Naive thymus-derived CD8-positive, alpha-beta T cell (primary cell): Measurements from ENCODE around the gene TRMT112. TPM values are rescaled to one million over a fixed set of nuclear protein-coding genes. Genes with fewer than 3 reads are reported as not detected.
A peak's percentile ranks its signal among the peaks of the same experiment; 100 is the strongest.

Experiments used
- ATAC-seq, 2 donors: fragments of 150-1000 bp; cut with Tn5 transposase in 1 of 2; sonication (Bioruptor Pico), chemical (Tn5 transposase) in 1 of 2; 1 replicate in 1 of 2; 2 replicates in 1 of 2; pipeline ENCODE4 v1.10.0; 2021; ENCODE audit warnings: mild to moderate bottlenecking in 2 of 2, moderate library complexity in 2 of 2
- POLR2A ChIA-PET: fragments of 350-600 bp; sonication (Branson Sonifier 250); formaldehyde crosslinking; loops from one replicate; lab custom pipeline; 2021; ENCODE audit warnings: antibody characterized with exemption; lab: Charles Lee
- DNase-seq, 10 donors: peaks; one replicate each; pipeline versions ENCODE4 v3.0.0 to v3.0.0-alpha.2; 2020 to 2022
- H3K27ac Mint-ChIP-seq, 10 donors: one replicate each; pipeline ENCODE4 v1.8.0; 2020 to 2022; ENCODE audit warnings: mild to moderate bottlenecking in 10 of 10, mixed read lengths in 10 of 10, moderate library complexity in 4 of 10, inconsistent platforms in 1 of 10
- H3K27me3 Mint-ChIP-seq, 5 donors: one replicate each; pipeline ENCODE4 v1.8.0; 2021 to 2022; ENCODE audit warnings: mixed read lengths in 5 of 5
- H3K36me3 Mint-ChIP-seq, 3 donors: one replicate each; pipeline ENCODE4 v1.8.0; 2020 to 2022; ENCODE audit warnings: mixed read lengths in 3 of 3, mild to moderate bottlenecking in 2 of 3, inconsistent platforms in 1 of 3
- H3K4me1 Mint-ChIP-seq, 4 donors: one replicate each; pipeline ENCODE4 v1.8.0; 2021 to 2022; ENCODE audit warnings: mixed read lengths in 4 of 4
- H3K4me3 Mint-ChIP-seq, 10 donors: one replicate each; pipeline ENCODE4 v1.8.0; 2020 to 2022; ENCODE audit warnings: mild to moderate bottlenecking in 10 of 10, mixed read lengths in 10 of 10, moderate library complexity in 6 of 10, inconsistent platforms in 1 of 10
- H3K9me3 Mint-ChIP-seq, 9 donors: one replicate each; pipeline ENCODE4 v1.8.0; 2020 to 2022; ENCODE audit warnings: mixed read lengths in 9 of 9, mild to moderate bottlenecking in 3 of 9, inconsistent platforms in 1 of 9, moderate library complexity in 1 of 9
- polyA plus RNA-seq, 3 donors: library from polyadenylated mRNA; unstranded; fragments of 300-500 nt; fragmentation: Illumina TruSeq; gene quantifications; one replicate each; pipeline ENCODE4 v1.2.3, GENCODE V29; 2021
- total RNA-seq, 8 experiments: library from RNA in 2 of 8; stranded (reverse) in 2 of 8; gene quantifications; one replicate each; pipeline ENCODE4 v1.2.3 and lab custom pipeline; 2021 to 2026

Gene TRMT112
- total RNA-seq: 100 to 1,000 TPM; 159 to 162 TPM
- polyA plus RNA-seq: 100 to 1,000 TPM; 509 to 524 (median 515) TPM
- total RNA-seq (lab: John Stamatoyannopoulos, UW): 27.6 to 159 (median 69.7) reads per million in 6 experiments

- Mint-ChIP-seq H3K9me3 (no peaks in the 10 kb centered on the region), H3K36me3 (peaks cover 0 to 38% (median 3%) of the 10 kb centered on the region in 3 donors), H3K27ac (peak within 1 kb of the TSS; percentile 97 to 100 (median 99)), H3K27me3 (no peaks in the 10 kb centered on the region), H3K4me1 (peaks cover 29 to 52% (median 46%) of the 10 kb centered on the region in 4 donors), H3K4me3 (peak within 1 kb of the TSS; percentile 90 to 97 (median 94))
- ATAC-seq (peak; percentile 80 to 82), DNase-seq (peak; percentile 78 to 99 (median 98))
- POLR2A ChIA-PET: interaction anchor here (0.6 to 3.8 kb wide), 41 partner anchors 12 to 1671 kb away, joined by 3 to 73 read pairs (median 5); partner anchors contain the start of genes BAD, CCDC88B, CFL1 and DNAJC4
These were observed at the start of gene TRMT112 for GRCh38 chr11:64317325-64317960. TSS of gene TRMT112 (minus strand) at chr11:64317559. CDS start at chr11:64317526, 33 bp downstream.

DNA sequence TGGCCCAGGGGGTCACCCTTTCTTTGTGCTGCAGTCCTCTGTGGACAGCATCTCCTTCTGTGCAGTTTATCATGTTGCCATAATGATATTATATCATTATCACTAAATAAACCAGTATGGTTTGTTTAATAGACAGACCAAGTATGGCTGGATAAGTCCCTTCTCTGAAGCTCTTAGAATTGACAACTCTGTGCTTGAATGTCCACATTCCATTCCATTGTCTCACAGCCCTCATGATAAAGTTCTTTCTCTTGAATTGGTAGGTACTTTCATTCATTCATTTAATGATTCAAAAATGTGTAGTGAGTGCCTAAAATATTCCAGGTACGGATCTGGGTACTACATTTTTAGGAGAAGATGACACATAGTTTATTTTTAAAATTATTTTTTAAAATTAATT lies 49.4 kb upstream of the TRMT112 start:
- ATAC-seq (no peak), DNase-seq (no peak)
- Mint-ChIP-seq H3K4me1 (no peaks in the 10 kb centered on the region), H3K27me3 (no peaks in the 10 kb centered on the region), H3K9me3 (no peaks in the 10 kb centered on the region), H3K27ac (peak overlapping the region in 1 of 10 donors; percentile 27), H3K4me3 (no peak overlapping the region), H3K36me3 (peaks cover 0 to 71% (median 17%) of the 10 kb centered on the region in 3 donors)
- POLR2A ChIA-PET: interaction anchor here (0.7 kb wide), 1 partner anchor 365 kb away, joined by 3 read pairs; no protein-coding TSS in a partner anchor

DNA sequence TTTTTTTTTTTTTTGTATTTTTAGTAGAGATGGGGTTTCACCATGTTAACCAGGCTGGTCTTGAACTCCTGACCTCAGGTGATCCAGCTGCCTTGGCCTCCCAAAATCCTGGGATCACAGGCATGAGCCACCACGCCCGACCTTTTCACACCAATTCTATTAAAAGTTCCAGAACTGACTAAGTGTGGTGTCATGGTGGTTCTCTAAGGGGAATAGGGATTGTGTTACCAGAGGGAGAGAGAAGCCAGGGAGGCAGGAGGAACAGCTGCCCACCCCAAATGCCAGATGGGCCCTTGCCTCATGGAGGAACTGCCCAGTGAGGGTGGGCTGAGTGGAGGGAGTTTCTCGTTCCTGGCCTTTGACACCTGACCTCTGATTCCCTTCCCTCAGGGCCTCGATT lies 47.6 kb upstream of the TRMT112 start:
- H3K27me3 Mint-ChIP-seq: no peaks in the 10 kb centered on the region
- no peak overlapping the region for H3K27ac Mint-ChIP-seq
- H3K4me1 Mint-ChIP-seq: peaks cover 5 to 14% (median 8%) of the 10 kb centered on the region in 4 donors
- no peak for ATAC-seq
- POLR2A ChIA-PET: interaction anchor here (0.6 to 0.7 kb wide), 2 partner anchors 377 to 565 kb away, joined by 3 to 7 read pairs; no protein-coding TSS in a partner anchor
- peak in 1 of 10 donors; percentile 27 for DNase-seq
- no peak overlapping the region for H3K4me3 Mint-ChIP-seq
- peaks cover 0 to 66% (median 17%) of the 10 kb centered on the region in 3 donors for H3K36me3 Mint-ChIP-seq
- H3K9me3 Mint-ChIP-seq: no peaks in the 10 kb centered on the region

DNA sequence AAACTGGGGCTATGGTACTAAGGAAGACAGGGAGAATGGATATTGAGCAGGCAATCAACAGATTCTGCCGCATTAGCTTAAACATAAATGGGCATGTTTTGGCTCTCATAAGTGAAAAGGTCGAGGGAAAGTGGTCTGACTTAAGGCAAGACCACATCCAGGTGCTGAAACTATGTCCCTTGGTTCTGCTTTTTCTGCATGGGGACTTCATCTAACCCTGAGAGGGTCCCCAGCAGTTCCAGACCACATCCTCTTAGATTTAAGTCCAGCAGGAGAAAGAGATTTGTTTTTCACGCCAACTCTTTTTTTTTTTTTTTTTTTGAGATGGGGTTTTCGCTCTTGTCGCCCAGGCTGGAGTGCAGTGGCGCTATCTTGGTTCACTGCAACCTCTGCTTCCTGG lies 47.1 kb upstream of the TRMT112 start:
- no peak for ATAC-seq
- POLR2A ChIA-PET: interaction anchor here (0.6 to 0.7 kb wide), 3 partner anchors 21 to 565 kb away, joined by 3 to 7 read pairs (median 4); no protein-coding TSS in a partner anchor

DNA sequence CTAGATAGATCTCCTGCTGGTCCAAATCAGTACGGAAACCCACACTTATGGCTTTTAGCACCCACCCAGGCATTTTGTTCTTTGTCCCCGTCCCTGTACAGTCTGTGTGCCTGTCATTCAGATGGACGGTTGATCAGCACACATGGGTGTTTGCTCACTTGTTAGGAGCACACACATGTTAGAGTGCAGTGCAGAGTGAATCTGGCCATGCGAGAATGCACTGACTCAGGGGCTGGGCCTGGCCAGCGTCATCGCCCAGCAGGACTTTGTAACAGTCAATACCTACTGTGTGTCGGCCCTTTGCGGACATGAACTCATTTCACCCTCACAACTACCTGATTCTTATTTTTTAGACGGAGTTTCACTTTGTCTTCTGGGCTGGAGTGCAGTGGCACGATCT lies 45.0 kb upstream of the TRMT112 start:
- peak in 1 of 10 donors; percentile 30 for DNase-seq
- H3K4me1 Mint-ChIP-seq: peaks cover 11 to 31% (median 22%) of the 10 kb centered on the region in 4 donors
- ATAC-seq: no peak
- H3K4me3 Mint-ChIP-seq: peak overlapping the region in 2 of 10 donors; percentile 14 to 46
- H3K9me3 Mint-ChIP-seq: no peaks in the 10 kb centered on the region
- peaks cover 0 to 53% (median 11%) of the 10 kb centered on the region in 3 donors for H3K36me3 Mint-ChIP-seq
- no peaks in the 10 kb centered on the region for H3K27me3 Mint-ChIP-seq
- POLR2A ChIA-PET: no interaction called here
- H3K27ac Mint-ChIP-seq: no peak overlapping the region

More for the DNA sequence above, 47.1 kb upstream of the TRMT112 start:
- Mint-ChIP-seq H3K4me1 (peaks cover 9 to 19% (median 13%) of the 10 kb centered on the region in 4 donors), H3K27ac (peak overlapping the region in 1 of 10 donors; percentile 45), H3K36me3 (peaks cover 0 to 62% (median 15%) of the 10 kb centered on the region in 3 donors), H3K4me3 (no peak overlapping the region), H3K9me3 (no peaks in the 10 kb centered on the region), H3K27me3 (no peaks in the 10 kb centered on the region)
- DNase-seq: no peak

- POLR2A ChIA-PET: interaction anchor here (4.5 kb wide), 1 partner anchor 44 kb away, joined by 25 read pairs; the partner anchor contains the start of genes PRDX5 and TRMT112
- H3K4me3 Mint-ChIP-seq: peak overlapping the region in 3 of 10 donors; percentile 10 to 26 (median 24)
These were observed 44.3 kb upstream of the TRMT112 start for GRCh38 chr11:64361659-64362058.

GRCh38 chr11:64360448-64360921 lies 43.1 kb upstream of the TRMT112 start:
- ATAC-seq (peak; percentile 9 to 38), DNase-seq (no peak)
- H3K4me3 Mint-ChIP-seq: peak overlapping the region; percentile 86 to 95 (median 92)
- POLR2A ChIA-PET: interaction anchor here (1.0 to 4.7 kb wide), 4 partner anchors 9 to 43 kb away, joined by 3 to 27 read pairs (median 14); partner anchors contain the start of genes CCDC88B, PRDX5 and TRMT112
- H3K27me3 Mint-ChIP-seq: no peaks in the 10 kb centered on the region
- peaks cover 11 to 35% (median 27%) of the 10 kb centered on the region in 4 donors for H3K4me1 Mint-ChIP-seq
- H3K36me3 Mint-ChIP-seq: peaks cover 0 to 38% (median 4%) of the 10 kb centered on the region in 3 donors
- no peaks in the 10 kb centered on the region for H3K9me3 Mint-ChIP-seq
- H3K27ac Mint-ChIP-seq: peak overlapping the region in 5 of 10 donors; percentile 24 to 89 (median 59)

More at GRCh38 chr11:64361659-64362058, 44.3 kb upstream of the TRMT112 start:
- Mint-ChIP-seq H3K36me3 (peaks cover 0 to 50% (median 8%) of the 10 kb centered on the region in 3 donors), H3K27me3 (no peaks in the 10 kb centered on the region), H3K27ac (no peak overlapping the region), H3K9me3 (no peaks in the 10 kb centered on the region), H3K4me1 (peaks cover 11 to 32% (median 24%) of the 10 kb centered on the region in 4 donors)
- no peak for ATAC-seq
- DNase-seq: peak in 1 of 10 donors; percentile 38

- DNase-seq: peak in 3 of 10 donors; percentile 39 to 41 (median 41)
- Mint-ChIP-seq H3K9me3 (no peaks in the 10 kb centered on the region), H3K27ac (peak overlapping the region; percentile 12 to 89 (median 80)), H3K4me1 (peaks cover 11 to 39% (median 31%) of the 10 kb centered on the region in 4 donors), H3K36me3 (peaks cover 0 to 32% (median 4%) of the 10 kb centered on the region in 3 donors), H3K27me3 (no peaks in the 10 kb centered on the region), H3K4me3 (peak overlapping the region; percentile 86 to 95 (median 92))
- POLR2A ChIA-PET: interaction anchor here (1.0 to 4.7 kb wide), 5 partner anchors 9 to 55 kb away, joined by 3 to 27 read pairs (median 4); partner anchors contain the start of genes CCDC88B, ESRRA, PRDX5 and TRMT112
- peak; percentile 51 to 73 for ATAC-seq
These were observed 42.5 kb upstream of the TRMT112 start for GRCh38 chr11:64359712-64360445.

DNA sequence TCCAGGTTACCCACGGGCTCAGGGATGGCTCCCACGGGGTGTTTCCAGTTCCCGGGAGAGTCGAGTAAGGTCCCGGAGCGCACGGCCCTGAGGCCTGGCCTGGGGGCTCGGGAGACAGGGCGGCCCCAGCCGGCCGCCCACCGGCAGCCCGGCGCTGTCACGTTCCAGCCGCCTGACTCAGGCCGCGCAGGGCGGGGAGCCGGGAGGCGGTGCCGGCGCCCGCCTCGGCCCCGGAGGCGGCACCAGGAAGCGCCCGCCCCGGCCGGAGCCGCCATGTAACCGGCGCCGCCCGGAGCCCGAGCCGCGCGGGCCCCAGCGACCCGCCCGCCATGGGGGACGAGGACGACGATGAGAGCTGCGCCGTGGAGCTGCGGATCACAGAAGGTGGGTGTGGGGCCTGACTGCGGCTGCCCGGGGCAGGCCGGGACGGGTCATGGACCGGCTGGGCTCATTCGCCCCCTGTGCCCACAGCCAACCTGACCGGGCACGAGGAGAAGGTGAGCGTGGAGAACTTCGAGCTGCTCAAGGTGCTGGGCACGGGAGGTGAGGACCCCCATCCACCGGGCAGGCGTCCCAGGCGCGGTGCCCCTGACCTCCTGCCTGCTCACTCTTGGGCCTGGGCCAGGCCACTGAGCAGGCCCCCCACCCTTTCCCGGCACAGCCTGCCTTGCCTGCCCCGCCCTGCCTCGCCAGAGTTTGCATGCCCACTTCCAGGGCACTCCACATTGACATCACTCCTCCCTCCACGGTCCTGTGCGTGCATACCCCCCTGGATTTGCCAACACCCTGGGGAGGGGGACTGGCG lies 41.8 kb upstream of the TRMT112 start, which contains the start of gene RPS6KA4:
RPS6KA4 (plus strand) TSS at position 256 of the 805 bp plus-strand sequence; CDS start at position 330, 74 bp downstream.
- DNase-seq (peak in 5 of 10 donors; percentile 35 to 42 (median 38)), ATAC-seq (peak; percentile 68 to 83)
- H3K4me3 Mint-ChIP-seq: peak within 1 kb of the TSS; percentile 86 to 95 (median 92)
- H3K36me3 Mint-ChIP-seq: peaks cover 0 to 26% (median under 1%) of the 10 kb centered on the region in 3 donors
- POLR2A ChIA-PET: interaction anchor here (1.2 to 4.7 kb wide), 3 partner anchors 18 to 54 kb away, joined by 4 to 27 read pairs (median 25); partner anchors contain the start of genes CCDC88B, ESRRA, PRDX5 and TRMT112
- H3K4me1 Mint-ChIP-seq: peaks cover 11 to 39% (median 32%) of the 10 kb centered on the region in 4 donors
- H3K9me3 Mint-ChIP-seq: no peaks in the 10 kb centered on the region
- peak within 1 kb of the TSS; percentile 41 to 89 (median 80) for H3K27ac Mint-ChIP-seq
- no peaks in the 10 kb centered on the region for H3K27me3 Mint-ChIP-seq

GRCh38 chr11:64358536-64358906 lies 41.2 kb upstream of the TRMT112 start:
- POLR2A ChIA-PET: interaction anchor here (4.5 to 4.7 kb wide), 2 partner anchors 17 to 41 kb away, joined by 25 to 27 read pairs; partner anchors contain the start of genes CCDC88B, PRDX5 and TRMT112
- H3K4me3 Mint-ChIP-seq: peak overlapping the region in 9 of 10 donors; percentile 22 to 92 (median 45)
- peaks cover 11 to 39% (median 32%) of the 10 kb centered on the region in 4 donors for H3K4me1 Mint-ChIP-seq
- H3K27ac Mint-ChIP-seq: no peak overlapping the region
- H3K36me3 Mint-ChIP-seq: peaks cover 0 to 22% (median 0%) of the 10 kb centered on the region in 3 donors
- DNase-seq: peak in 1 of 10 donors; percentile 21
- H3K9me3 Mint-ChIP-seq: no peaks in the 10 kb centered on the region
- no peaks in the 10 kb centered on the region for H3K27me3 Mint-ChIP-seq
- ATAC-seq: no peak
